ENCODE measurements around the gene MANEA. TPM values are rescaled to one million over a fixed set of nuclear protein-coding genes. Genes with fewer than 3 reads are reported as not detected.

MANEA gene
- polyA plus RNA-seq, 2 of the 4 experiments (the other 2 are of a cell fraction), result 4.0 to 13.3 TPM

GRCh38 chr6:95593025-95593424 is 15.7 kb downstream of the MANEA start (continued):
- TF ChIP-seq CTCF (IDR thresholded peaks at IDR 0.05) (no peak), MAZ (IDR thresholded peaks at IDR 0.05; ENCODE audit: borderline replicate concordance, low read depth, low read length) (no peak)

DNA sequence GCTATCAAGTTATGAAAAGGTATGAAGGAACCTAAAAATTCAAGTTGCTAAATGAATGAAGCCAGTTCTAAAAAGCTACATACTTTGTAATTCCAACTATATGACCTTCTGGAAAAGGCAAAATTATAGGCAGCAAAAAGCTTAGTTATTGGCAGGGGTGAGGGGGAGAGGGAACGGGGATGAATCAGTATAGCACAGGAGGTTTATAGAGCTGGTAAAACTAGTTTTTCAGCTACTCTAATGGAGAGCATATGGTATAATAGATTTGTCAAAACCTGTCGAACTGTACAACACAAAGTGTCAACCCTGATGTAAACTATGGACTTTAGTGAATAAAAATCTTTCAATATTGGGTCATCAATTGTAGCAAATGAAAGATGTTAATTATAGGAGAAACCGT is 18.7 kb downstream of the MANEA start:
- DNase-seq (ENCODE audit: low read depth in 1 of 2, low spot score in 1 of 2) (no peak), ATAC-seq (no peak), FAIRE-seq (no peak)
- no peak overlapping the region for H3K4me2 ChIP-seq
- ChIA-PET POLR2A (no interaction called here), CTCF (interaction anchor here (0.6 kb wide), 1 partner anchor 16 kb away, joined by 3 read pairs; no protein-coding TSS in a partner anchor)
- TF ChIP-seq HMGXB4 (CRISPR knock-in tag; IDR thresholded peaks at IDR 0.05; ENCODE audit: borderline replicate concordance) (no peak), RAD21 (conservative IDR thresholded peaks at IDR 0.05 in 1 of 2, IDR thresholded peaks at IDR 0.05 in 1 of 2) (no peak), NFE2L2 (conservative IDR thresholded peaks at IDR 0.05; ENCODE audit: low read length) (no peak), ZC3H11A (IDR thresholded peaks at IDR 0.05) (no peak)
- H3K27ac ChIP-seq, result no peak overlapping the region
- H3K9me3 ChIP-seq, result no peaks in the 10 kb centered on the region
- WGBS (ENCODE audit: missing lambda C conversion rate), result 79% methylated on average over 3 of the region's 3 CpGs
- peaks cover 11% of the 10 kb centered on the region for H3K4me1 ChIP-seq
- H3K4me3 ChIP-seq, result no peak overlapping the region

- Histone ChIP-seq H3K4me1 (no peaks in the 10 kb centered on the region), H3K4me3 (no peak overlapping the region), H3K9me3 (no peaks in the 10 kb centered on the region), H3K27ac (no peak overlapping the region), H3K4me2 (no peak overlapping the region)
- ChIA-PET POLR2A (no interaction called here), CTCF (no interaction called here)
- DNase-seq (ENCODE audit: low read depth in 1 of 2, low spot score in 1 of 2) (no peak), ATAC-seq (no peak), FAIRE-seq (no peak)
- TF ChIP-seq FOSB (CRISPR knock-in tag; IDR thresholded peaks at IDR 0.05) (no peak), RARB (CRISPR knock-in tag; IDR thresholded peaks at IDR 0.05) (no peak), KDM1A (IDR thresholded peaks at IDR 0.05; ENCODE audit: low read depth) (no peak), CHD2 (IDR thresholded peaks at IDR 0.05; ENCODE audit: low read length, partially characterized antibody) (no peak), CBX2 (IDR thresholded peaks at IDR 0.05; ENCODE audit: borderline replicate concordance, low read depth) (no peak), FOSL2 (IDR thresholded peaks at IDR 0.05) (no peak), FOSL2 (CRISPR knock-in tag; IDR thresholded peaks at IDR 0.05) (no peak), HDAC2 (IDR thresholded peaks at IDR 0.05) (no peak), PHF8 (IDR thresholded peaks at IDR 0.05; ENCODE audit: borderline replicate concordance, low read depth) (no peak), ZSCAN20 (CRISPR knock-in tag; IDR thresholded peaks at IDR 0.05) (no peak), EHMT2 (IDR thresholded peaks at IDR 0.05; ENCODE audit: low read depth) (no peak), HMGXB4 (CRISPR knock-in tag; IDR thresholded peaks at IDR 0.05; ENCODE audit: borderline replicate concordance) (no peak), JUN (IDR thresholded peaks at IDR 0.05) (no peak), POLR2AphosphoS2 (conservative IDR thresholded peaks at IDR 0.05; ENCODE audit: low read length) (no peak), ZC3H11A (IDR thresholded peaks at IDR 0.05) (no peak)
- TF ChIP-seq, protein P1, sequence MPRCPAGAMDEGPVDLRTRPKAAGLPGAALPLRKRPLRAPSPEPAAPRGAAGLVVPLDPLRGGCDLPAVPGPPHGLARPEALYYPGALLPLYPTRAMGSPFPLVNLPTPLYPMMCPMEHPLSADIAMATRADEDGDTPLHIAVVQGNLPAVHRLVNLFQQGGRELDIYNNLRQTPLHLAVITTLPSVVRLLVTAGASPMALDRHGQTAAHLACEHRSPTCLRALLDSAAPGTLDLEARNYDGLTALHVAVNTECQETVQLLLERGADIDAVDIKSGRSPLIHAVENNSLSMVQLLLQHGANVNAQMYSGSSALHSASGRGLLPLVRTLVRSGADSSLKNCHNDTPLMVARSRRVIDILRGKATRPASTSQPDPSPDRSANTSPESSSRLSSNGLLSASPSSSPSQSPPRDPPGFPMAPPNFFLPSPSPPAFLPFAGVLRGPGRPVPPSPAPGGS (IDR thresholded peaks at IDR 0.05), result no peak
Observed at GRCh38 chr6:95599706-95600105, 22.4 kb downstream of the MANEA start.
